HG02588 (cell line): ENCODE data around the gene FGFRL1.
"Not testable (repeated sequence)": the region's sequence is repeated elsewhere in the genome, so short reads cannot be mapped to it uniquely, and the experiment has no call there.

Experiments used
- ATAC-seq: cut with Tn5 transposase; IDR thresholded peaks from one replicate; pipeline ENCODE4 v1.9.1; 2021; ENCODE audit warnings: mild to moderate bottlenecking, moderate library complexity; ENCODE audit not compliant: unreplicated experiment

FGFRL1 gene

GRCh38 chr4:1048773-1049590, 37.6 kb downstream of the FGFRL1 start:
- no peak for ATAC-seq

DNA sequence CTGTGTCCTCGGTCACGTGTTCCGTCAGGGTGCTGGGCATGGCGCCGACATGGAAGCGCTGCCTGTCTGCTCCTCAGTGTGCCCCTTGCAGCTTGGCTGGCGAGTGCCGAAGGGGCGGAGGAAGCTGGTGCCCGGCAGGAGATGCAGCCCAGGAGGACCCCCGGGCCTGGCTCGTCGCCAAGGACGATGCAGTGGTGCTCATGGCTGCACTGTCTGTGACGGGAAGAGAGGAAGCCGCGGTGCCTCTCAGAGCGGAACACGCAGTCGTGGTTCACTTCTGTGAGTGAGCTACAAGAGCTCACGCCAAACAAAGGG, 38.1 kb downstream of the FGFRL1 start:
- no peak for ATAC-seq

DNA sequence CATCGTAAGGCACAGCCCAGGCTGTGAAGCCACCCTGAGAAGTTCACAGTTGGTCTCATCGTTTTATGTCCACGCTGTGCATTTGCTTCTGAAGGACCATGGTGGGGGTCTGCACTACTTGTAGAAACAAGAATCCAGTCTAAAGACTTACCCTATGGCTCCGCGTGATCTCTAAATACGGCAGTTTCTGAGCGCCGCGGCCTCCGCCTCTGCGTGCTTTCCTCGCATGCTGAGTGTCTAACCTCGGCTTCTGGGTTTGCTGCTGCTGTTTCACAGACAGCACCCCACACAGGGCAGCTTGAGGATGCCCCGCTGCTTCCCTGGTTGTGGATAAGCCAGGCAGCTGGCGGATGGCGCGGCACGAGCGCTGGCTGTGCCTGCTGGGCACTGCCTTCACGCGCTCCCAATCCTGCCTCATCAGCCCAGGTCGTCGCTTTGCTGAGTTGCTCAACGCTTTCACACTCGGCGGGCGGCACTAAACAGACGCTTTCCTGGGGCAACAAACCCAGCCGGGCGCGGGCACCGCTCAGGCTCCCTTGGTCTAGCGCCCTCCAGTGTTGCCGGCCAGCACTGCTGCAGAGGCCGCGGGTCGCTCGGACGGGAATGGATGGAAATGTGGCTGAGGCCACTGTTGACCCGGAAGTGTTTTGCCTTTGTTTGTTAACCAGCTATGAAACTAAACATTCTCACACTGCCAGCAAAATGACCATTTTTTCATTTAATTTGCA, 39.2 kb downstream of the FGFRL1 start:
- no peak for ATAC-seq

GRCh38 chr4:1051472-1051871, 40.0 kb downstream of the FGFRL1 start:
- ATAC-seq = no peak

- no peak for ATAC-seq
These were observed 40.8 kb downstream of the FGFRL1 start for GRCh38 chr4:1052231-1052671.

DNA sequence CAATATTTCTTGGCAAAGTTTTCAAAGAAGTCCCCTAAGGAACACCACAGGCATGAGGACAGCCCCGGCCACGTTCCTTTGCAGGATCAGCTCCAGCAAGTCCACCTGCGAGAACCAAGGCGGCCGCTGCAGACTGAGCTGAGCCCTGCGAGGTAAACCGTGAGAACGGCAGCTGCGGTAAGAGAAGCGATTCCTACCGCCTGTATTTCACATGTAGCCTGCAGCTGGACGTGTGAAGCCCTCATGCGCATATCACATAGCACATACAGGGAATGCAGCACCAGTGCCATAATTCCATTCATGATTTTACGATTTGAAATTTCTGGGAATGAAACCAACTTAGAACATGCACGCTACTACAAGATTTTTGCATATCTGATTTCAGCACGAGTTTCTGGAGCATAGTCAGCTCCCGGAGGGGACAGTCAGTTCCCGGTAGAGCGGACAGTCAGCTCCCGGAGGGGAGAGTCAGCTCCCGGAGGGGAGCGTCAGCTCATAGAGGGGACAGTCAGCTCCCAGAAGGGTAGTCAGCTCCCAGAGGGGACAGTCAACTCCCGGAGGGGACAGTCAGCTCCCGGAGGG, 41.7 kb downstream of the FGFRL1 start:
- no peak for ATAC-seq

GRCh38 chr4:1053891-1054290, 42.5 kb downstream of the FGFRL1 start:
- ATAC-seq = not testable (repeated sequence)

GRCh38 chr4:1054696-1055242, 43.3 kb downstream of the FGFRL1 start:
- ATAC-seq = not testable (repeated sequence)

DNA sequence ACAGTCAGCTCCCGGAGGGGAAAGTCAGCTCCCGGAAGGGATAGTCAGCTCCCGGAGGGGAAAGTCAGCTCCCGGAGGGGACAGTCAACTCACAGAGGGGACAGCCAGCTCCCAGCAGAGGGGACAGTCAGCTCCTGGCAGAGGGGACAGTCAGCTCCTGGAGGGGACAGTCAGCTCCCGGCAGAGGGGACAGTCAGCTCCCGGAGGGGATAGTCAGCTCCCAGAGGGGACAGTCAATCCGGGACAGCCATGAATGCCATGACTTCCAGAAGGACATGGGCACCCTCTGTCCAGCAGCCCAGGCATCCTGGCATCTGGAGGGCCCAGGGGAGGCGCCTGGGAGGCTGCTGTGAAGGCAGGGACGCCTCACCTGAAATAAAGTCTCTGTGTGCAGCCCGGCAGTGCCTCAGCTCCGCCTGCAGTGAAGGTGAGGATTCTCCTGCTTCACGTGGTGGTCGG, 43.8 kb downstream of the FGFRL1 start:
- not testable (repeated sequence) for ATAC-seq

DNA sequence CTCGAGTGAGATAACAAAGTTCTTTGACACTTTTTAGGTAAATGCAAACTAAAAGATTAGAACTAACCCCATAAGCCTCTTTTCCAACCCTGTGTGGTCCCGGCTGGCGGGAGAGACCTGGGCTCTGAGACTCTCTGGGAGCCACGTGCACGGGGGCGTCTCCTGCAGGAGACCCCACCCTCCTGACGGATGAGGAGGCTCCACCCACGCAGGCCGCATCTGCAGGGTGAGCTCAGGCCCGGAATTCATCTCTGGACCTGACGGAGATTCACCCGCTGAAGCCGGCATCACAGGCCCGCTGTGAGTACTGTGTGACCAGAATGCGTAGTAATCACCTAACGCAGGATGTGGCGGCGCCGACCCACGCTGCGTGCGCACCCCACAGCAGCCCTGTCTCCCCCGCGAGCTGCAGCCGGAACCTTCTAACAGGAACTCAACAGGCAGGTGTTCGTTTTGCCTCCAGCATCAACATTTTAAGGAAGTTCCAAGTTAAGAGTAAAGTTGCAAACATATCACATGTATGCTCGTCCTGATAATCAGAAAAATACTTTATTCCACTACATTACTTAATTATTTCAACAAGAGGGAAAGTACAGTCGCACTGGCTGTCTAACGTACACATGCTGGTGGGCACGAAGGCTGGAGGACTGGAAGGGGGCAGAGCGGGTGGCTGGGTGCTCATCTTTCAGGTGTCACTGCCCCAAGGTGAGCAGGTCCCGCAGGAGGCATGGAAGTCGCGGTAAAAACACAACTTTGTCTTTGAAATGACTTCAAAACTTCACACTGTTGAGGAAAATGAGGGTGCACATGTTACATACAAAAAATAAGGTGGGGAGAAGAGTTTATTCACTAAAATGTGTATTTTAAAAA, 44.5 kb downstream of the FGFRL1 start:
- peak; percentile 59 for ATAC-seq

DNA sequence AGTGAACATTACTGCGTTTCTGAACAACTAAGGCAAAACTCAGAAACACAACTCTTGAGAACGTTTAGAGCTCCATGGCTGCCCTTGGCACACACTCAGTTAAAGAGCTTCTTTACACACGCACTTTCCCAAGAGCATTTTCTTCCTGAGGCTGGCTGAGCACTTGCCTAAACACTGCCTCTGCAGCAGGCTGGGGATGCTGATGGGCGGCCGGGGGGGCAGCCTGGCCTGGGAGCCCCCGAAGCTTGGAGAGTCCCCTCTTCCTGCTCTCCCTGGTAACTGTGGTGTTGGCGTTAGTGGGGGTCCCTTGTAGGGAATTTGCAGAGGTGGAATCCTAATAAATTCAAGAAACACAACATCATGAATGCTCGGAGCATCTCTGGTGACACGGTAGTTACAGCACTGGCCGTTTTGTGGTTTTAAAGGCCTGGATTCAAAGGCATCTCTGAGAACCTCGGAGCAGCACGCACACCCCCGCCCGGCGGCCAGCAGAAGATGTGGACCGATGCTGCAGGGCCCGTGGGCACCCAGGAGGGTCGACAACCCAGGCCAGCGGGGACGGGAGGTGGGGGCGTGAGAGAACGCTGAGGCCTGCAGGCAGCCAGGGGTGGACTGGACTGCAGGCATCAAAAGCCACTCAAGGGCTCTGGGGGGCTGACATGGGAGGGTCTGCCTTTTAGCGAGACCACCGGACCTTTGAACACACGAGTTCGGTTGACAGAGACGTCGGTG, 45.4 kb downstream of the FGFRL1 start:
- ATAC-seq = no peak

DNA sequence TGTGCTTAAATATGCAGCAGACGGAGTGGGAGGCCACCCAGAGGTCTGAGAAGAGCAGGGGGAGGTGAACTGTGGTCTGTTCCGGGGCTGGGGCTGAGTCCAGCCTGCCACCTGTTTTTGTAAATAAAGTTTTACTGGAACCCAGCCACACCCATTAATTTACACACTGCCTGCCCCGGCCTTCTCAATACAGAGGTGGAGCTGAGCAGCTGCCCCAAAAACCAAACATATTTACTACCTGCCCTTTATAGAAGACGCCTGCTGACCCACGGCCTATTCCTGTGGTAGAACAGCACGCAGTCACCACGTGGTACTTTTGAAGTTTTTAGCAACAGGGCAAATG, 45.9 kb downstream of the FGFRL1 start:
- ATAC-seq = no peak

DNA sequence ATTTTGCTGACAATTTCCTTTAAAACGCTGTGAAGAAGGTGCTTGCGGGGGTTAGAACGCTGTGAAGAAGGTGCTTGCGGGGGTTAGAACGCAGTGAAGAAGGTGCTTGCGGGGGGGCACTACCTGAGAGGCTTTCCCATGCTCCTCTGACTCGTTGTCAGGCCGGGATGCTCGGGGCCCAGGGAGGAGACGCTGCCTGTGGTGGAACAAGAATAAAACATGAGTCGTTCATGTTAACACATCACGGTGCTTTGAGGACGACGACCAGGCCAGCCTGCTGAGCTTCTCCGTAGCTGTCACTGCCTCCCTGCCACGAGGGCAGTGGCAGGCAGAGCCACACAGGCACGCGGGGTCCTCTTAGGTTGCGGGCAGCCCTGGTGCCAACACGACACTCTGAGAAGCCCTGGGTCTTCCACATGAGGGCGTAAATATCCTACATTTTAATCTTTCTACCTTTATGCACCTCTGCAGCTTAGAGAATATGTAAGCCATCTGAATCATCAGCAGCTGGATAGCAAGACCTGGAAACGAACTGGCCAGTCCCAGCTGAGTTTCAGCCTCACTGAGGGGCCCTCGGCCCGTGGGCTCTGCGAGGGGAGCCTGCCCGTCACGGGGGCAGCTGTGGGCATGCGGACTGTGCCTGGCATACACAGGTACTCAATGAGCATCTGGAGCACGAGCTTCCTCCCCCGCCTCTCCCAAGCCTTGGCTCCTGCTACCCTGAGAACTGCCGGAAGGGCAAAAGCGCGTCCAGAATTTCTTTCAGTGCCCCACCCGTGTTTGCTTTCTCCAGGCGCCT, 47.0 kb downstream of the FGFRL1 start:
- no peak for ATAC-seq

GRCh38 chr4:1058997-1059665, 47.7 kb downstream of the FGFRL1 start:
- no peak for ATAC-seq

GRCh38 chr4:1060121-1060520, 48.7 kb downstream of the FGFRL1 start:
- ATAC-seq = no peak

DNA sequence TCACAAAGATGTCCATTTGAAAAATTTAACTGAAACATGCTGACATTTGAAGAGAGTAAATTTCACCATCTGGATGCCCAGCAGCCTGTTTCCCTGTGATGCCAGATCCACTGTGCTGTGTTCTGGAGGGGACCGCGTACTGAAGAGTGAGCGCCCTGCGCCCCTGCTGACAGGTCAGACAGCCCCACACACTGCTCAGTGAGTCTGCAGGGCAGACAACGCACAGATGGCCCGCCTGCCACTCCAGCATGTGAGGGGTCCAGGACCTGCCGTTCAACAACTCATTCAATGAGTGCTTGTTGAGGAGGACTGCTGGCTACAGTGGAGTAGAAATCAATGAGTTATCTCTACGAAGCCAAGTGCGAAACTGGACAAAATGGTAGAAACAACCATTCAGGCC, 49.2 kb downstream of the FGFRL1 start:
- ATAC-seq = no peak

DNA sequence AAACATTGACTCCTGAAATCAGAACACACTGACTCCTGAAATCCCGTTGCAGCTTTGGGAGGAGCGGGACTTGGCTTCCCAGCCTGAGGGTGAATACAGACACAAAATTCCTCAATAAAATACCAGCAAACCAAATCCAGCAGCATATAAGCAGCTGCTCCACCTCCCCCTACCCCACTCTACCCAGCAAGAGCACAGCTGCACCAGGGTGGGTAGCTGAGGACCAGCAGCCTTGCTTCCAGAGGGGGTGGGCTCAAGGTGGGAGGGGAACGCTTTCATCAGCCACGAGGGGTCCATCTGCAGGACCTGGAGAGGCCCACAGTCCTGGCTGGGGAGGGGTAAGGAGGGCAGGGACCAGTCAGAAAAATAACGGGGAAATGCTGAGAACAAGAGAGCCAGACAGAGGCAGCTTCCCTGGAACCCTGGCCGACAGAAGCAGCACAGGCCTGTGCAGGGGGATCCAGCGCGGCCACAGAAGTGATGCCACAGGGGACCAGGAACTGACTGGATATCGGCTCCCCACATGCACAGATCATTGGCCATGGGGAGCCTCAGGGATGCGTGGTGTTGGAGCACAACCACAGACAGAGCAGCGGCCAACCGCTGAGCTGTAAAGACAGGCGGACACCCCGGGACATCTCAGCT, 49.8 kb downstream of the FGFRL1 start:
- ATAC-seq = no peak

DNA sequence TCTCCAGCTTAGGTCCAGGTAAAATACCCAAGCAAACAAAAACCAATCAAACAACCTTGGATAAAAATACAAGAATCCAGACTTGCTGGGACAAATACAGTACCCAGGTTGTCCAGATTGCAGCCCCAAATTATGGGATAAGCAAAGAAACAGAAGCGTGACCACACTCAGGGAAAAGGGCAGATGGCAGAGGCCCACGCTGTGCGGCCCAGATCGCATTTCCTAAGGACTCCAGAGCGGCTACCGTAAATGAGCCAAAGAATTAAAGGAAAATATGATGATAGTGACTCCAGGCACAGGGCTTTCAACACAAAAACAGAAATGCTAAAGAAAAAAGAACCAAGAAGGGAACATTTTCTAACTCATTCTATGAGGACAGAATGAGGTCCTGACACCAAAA, 50.3 kb downstream of the FGFRL1 start:
- ATAC-seq = no peak
